Neuron (in vitro differentiated cells): ENCODE measurements around the gene TCEAL7.
"Not testable (repeated sequence)": the region's sequence is repeated elsewhere in the genome, so short reads cannot be mapped to it uniquely, and the experiment has no call there.

Experiments used
- H2AFZ ChIP-seq: one replicate; pipeline ENCODE4 v1.6.1; 2013; ENCODE audit warnings: low read depth, mild to moderate bottlenecking, inconsistent platforms, low read length, moderate library complexity
- H3K27me3 ChIP-seq: one replicate; pipeline ENCODE4 v1.6.1; 2013; ENCODE audit warnings: low read length; ENCODE audit not compliant: insufficient read depth
- H3K36me3 ChIP-seq: one replicate; pipeline ENCODE4 v1.6.1; 2013; ENCODE audit warnings: low read length; ENCODE audit not compliant: insufficient read depth
- H3K4me1 ChIP-seq: one replicate; pipeline ENCODE4 v1.6.1; 2013; ENCODE audit warnings: low read length; ENCODE audit not compliant: insufficient read depth
- H3K4me3 ChIP-seq: 2 replicates; pipeline ENCODE4 v1.5.1; 2013; ENCODE audit warnings: mild to moderate bottlenecking, low read length, moderate library complexity
- H3K9me3 ChIP-seq: one replicate; pipeline ENCODE4 v1.6.1; 2013; ENCODE audit warnings: low read length

TCEAL7 gene

GRCh38 chrX:103356130-103356798 lies 26.2 kb downstream of the TCEAL7 start, which contains the start of gene TCEAL9:
TSS of gene TCEAL9 (plus strand) at chrX:103356506. CDS start at chrX:103357685, 1,179 bp downstream.
- peak within 1 kb of the TSS; percentile 78 for H3K4me3 ChIP-seq
- H3K36me3 ChIP-seq: peaks cover 4% of the 10 kb centered on the region
- peaks cover 6% of the 10 kb centered on the region for H3K4me1 ChIP-seq
- H2AFZ ChIP-seq: peak within 1 kb of the TSS; percentile 26
- no peaks in the 10 kb centered on the region for H3K9me3 ChIP-seq
- H3K27me3 ChIP-seq: peaks cover 2% of the 10 kb centered on the region

- peaks cover 2% of the 10 kb centered on the region for H3K27me3 ChIP-seq
- peak overlapping the region; percentile 26 for H2AFZ ChIP-seq
- H3K4me3 ChIP-seq: peak overlapping the region; percentile 78
- peaks cover 4% of the 10 kb centered on the region for H3K36me3 ChIP-seq
- peaks cover 9% of the 10 kb centered on the region for H3K4me1 ChIP-seq
- H3K9me3 ChIP-seq: no peaks in the 10 kb centered on the region
Measured at GRCh38 chrX:103356858-103357257, 26.8 kb downstream of the TCEAL7 start.

GRCh38 chrX:103357871-103358270 lies 27.8 kb downstream of the TCEAL7 start:
- Histone ChIP-seq H3K4me3 (peak overlapping the region; percentile 78), H3K36me3 (peaks cover 4% of the 10 kb centered on the region), H2AFZ (no peak overlapping the region), H3K9me3 (no peaks in the 10 kb centered on the region), H3K4me1 (peaks cover 18% of the 10 kb centered on the region), H3K27me3 (peaks cover 2% of the 10 kb centered on the region)

GRCh38 chrX:103359605-103360004 lies 29.6 kb downstream of the TCEAL7 start:
- H3K4me3 ChIP-seq, H2AFZ ChIP-seq, H3K36me3 ChIP-seq, H3K27me3 ChIP-seq, H3K9me3 ChIP-seq: not testable (repeated sequence)
- peaks cover 18% of the 10 kb centered on the region for H3K4me1 ChIP-seq

GRCh38 chrX:103360092-103360491 lies 30.1 kb downstream of the TCEAL7 start:
- Histone ChIP-seq H3K36me3 (peaks cover 4% of the 10 kb centered on the region), H3K27me3 (peaks cover 2% of the 10 kb centered on the region), H3K4me3 (no peak overlapping the region), H3K4me1 (peaks cover 18% of the 10 kb centered on the region), H3K9me3 (no peaks in the 10 kb centered on the region), H2AFZ (no peak overlapping the region)

- H3K9me3 ChIP-seq: no peaks in the 10 kb centered on the region
- peaks cover 4% of the 10 kb centered on the region for H3K36me3 ChIP-seq
- no peak overlapping the region for H2AFZ ChIP-seq
- no peak overlapping the region for H3K4me3 ChIP-seq
- H3K4me1 ChIP-seq: peaks cover 18% of the 10 kb centered on the region
- H3K27me3 ChIP-seq: peaks cover 2% of the 10 kb centered on the region
Measured at GRCh38 chrX:103360916-103361315, 30.9 kb downstream of the TCEAL7 start.

- Histone ChIP-seq H3K4me3 (no peak overlapping the region), H3K4me1 (peaks cover 18% of the 10 kb centered on the region), H2AFZ (no peak overlapping the region), H3K36me3 (peaks cover 4% of the 10 kb centered on the region), H3K9me3 (no peaks in the 10 kb centered on the region), H3K27me3 (peaks cover 2% of the 10 kb centered on the region)
Measured at GRCh38 chrX:103361798-103362197, 31.8 kb downstream of the TCEAL7 start.

- Histone ChIP-seq H3K4me3 (no peak overlapping the region), H3K9me3 (no peaks in the 10 kb centered on the region), H2AFZ (no peak overlapping the region)
Measured at GRCh38 chrX:103362474-103362873, 32.4 kb downstream of the TCEAL7 start.

GRCh38 chrX:103363046-103363445 lies 33.0 kb downstream of the TCEAL7 start:
- peaks cover 2% of the 10 kb centered on the region for H3K27me3 ChIP-seq
- H3K4me1 ChIP-seq: peaks cover 12% of the 10 kb centered on the region
- no peak overlapping the region for H2AFZ ChIP-seq
- H3K9me3 ChIP-seq: no peaks in the 10 kb centered on the region
- H3K4me3 ChIP-seq: no peak overlapping the region
- no peaks in the 10 kb centered on the region for H3K36me3 ChIP-seq

More at GRCh38 chrX:103362474-103362873, 32.4 kb downstream of the TCEAL7 start:
- Histone ChIP-seq H3K4me1 (peaks cover 14% of the 10 kb centered on the region), H3K27me3 (peaks cover 2% of the 10 kb centered on the region), H3K36me3 (peaks cover 4% of the 10 kb centered on the region)

- H3K4me1 ChIP-seq: peaks cover 2% of the 10 kb centered on the region
- H3K27me3 ChIP-seq: no peaks in the 10 kb centered on the region
- no peaks in the 10 kb centered on the region for H3K9me3 ChIP-seq
- H2AFZ ChIP-seq: no peak overlapping the region
- H3K36me3 ChIP-seq: no peaks in the 10 kb centered on the region
- H3K4me3 ChIP-seq: no peak overlapping the region
Measured at GRCh38 chrX:103367502-103367901, 37.5 kb downstream of the TCEAL7 start.

- no peak overlapping the region for H3K4me3 ChIP-seq
- no peaks in the 10 kb centered on the region for H3K36me3 ChIP-seq
Measured at GRCh38 chrX:103369479-103369878, 39.4 kb downstream of the TCEAL7 start.

GRCh38 chrX:103372886-103373285 lies 42.8 kb downstream of the TCEAL7 start:
- H3K36me3 ChIP-seq: peaks cover 3% of the 10 kb centered on the region
- H3K27me3 ChIP-seq: no peaks in the 10 kb centered on the region
- no peaks in the 10 kb centered on the region for H3K4me1 ChIP-seq
- no peak overlapping the region for H2AFZ ChIP-seq
- no peaks in the 10 kb centered on the region for H3K9me3 ChIP-seq
- no peak overlapping the region for H3K4me3 ChIP-seq

More at GRCh38 chrX:103369479-103369878, 39.4 kb downstream of the TCEAL7 start:
- Histone ChIP-seq H3K27me3 (no peaks in the 10 kb centered on the region), H3K4me1 (no peaks in the 10 kb centered on the region), H2AFZ (no peak overlapping the region), H3K9me3 (no peaks in the 10 kb centered on the region)

GRCh38 chrX:103373581-103373980 lies 43.5 kb downstream of the TCEAL7 start:
- no peaks in the 10 kb centered on the region for H3K27me3 ChIP-seq
- no peak overlapping the region for H3K4me3 ChIP-seq
- no peaks in the 10 kb centered on the region for H3K9me3 ChIP-seq
- H3K36me3 ChIP-seq: peaks cover 7% of the 10 kb centered on the region
- H3K4me1 ChIP-seq: peaks cover 2% of the 10 kb centered on the region
- H2AFZ ChIP-seq: no peak overlapping the region
